ES-I3 (cell line): Measurements from ENCODE around the gene FAM131C.
"Not testable (repeated sequence)": the region's sequence is repeated elsewhere in the genome, so short reads cannot be mapped to it uniquely, and the experiment has no call there.

Experiments
- H3K36me3 ChIP-seq: 2 replicates; pipeline ENCODE4 v1.6.1; 2013; ENCODE audit warnings: mild to moderate bottlenecking, low read length, control low read depth, moderate library complexity; ENCODE audit not compliant: insufficient read depth
- H3K4me1 ChIP-seq: 2 replicates; pipeline ENCODE4 v1.6.1; 2013; ENCODE audit warnings: mild to moderate bottlenecking, control low read depth, low read length; ENCODE audit not compliant: insufficient read depth
- H3K9ac ChIP-seq: 2 replicates; pipeline ENCODE4 v1.6.1; 2013; ENCODE audit warnings: low read depth, mild to moderate bottlenecking, low read length, moderate library complexity
- H3K9me3 ChIP-seq: 2 replicates; pipeline ENCODE4 v1.6.1; 2013; ENCODE audit warnings: mild to moderate bottlenecking, low read length, moderate library complexity; ENCODE audit not compliant: control insufficient read depth, insufficient read depth

The FAM131C gene

GRCh38 chr1:16051949-16052348 lies 21.5 kb downstream of the FAM131C start:
- H3K9me3 ChIP-seq, H3K36me3 ChIP-seq, H3K9ac ChIP-seq: not testable (repeated sequence)
- H3K4me1 ChIP-seq: peaks cover 17% of the 10 kb centered on the region

DNA sequence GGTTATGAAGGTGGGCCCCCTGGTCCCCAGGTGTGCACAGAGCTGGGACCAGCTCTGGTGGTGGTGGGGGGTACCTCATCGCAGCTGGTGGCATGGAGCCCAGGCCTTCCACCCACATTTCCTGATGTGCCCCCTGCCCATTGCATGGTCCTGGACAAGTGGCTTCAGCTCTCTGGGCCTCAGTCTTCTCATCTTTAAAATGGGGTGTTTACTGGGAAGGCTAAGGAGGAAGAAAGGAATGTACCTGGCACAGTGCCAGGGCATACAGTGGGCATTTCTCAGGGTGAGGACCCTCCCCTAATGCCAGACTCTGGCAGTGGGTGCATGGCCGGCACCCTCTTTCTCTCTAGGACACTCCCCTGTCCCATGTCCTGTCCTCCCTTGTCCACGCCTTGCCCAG lies 22.4 kb downstream of the FAM131C start:
- no peaks in the 10 kb centered on the region for H3K36me3 ChIP-seq
- H3K9ac ChIP-seq: no peak overlapping the region
- H3K4me1 ChIP-seq: peaks cover 17% of the 10 kb centered on the region
- H3K9me3 ChIP-seq: no peaks in the 10 kb centered on the region

- H3K9me3 ChIP-seq: no peaks in the 10 kb centered on the region
- peaks cover 12% of the 10 kb centered on the region for H3K4me1 ChIP-seq
- no peak overlapping the region for H3K9ac ChIP-seq
- H3K36me3 ChIP-seq: no peaks in the 10 kb centered on the region
Measured at GRCh38 chr1:16050328-16050727, 23.1 kb downstream of the FAM131C start.

DNA sequence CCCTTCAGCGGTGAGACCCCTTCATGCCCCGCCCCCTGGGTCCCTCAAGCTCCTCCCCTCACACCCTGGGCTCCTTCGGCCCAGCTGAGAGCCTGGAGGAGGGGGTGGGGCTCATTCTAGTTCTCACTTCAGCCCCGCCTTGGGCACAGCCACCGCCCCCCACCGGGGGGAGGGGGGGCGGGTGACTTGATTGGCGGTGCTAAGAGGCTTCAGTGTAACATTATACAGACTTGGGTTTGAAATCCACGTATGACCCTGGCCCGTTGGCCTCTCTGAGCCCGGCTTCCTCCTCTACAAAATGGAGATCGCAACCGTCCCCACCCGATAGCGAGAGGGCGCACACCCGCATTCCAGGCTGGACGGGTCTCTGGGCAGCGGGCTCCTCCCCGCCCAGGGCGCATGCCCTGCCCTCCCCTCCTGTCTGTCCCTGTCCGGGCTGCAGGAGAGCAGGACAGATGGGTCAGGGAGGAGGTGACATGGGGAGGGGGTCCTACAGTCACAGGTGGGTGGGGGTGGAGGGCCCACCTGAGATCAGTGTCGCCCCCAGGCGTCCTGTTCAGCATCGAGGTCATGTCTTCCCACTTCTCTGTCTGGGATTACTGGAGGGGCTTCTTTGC lies 24.8 kb downstream of the FAM131C start:
- Histone ChIP-seq H3K9me3 (no peaks in the 10 kb centered on the region), H3K36me3 (no peaks in the 10 kb centered on the region), H3K4me1 (peaks cover 10% of the 10 kb centered on the region), H3K9ac (peak overlapping the region; percentile 75)

- H3K9me3 ChIP-seq: no peaks in the 10 kb centered on the region
- no peaks in the 10 kb centered on the region for H3K36me3 ChIP-seq
- H3K4me1 ChIP-seq: peaks cover 10% of the 10 kb centered on the region
- peak overlapping the region; percentile 75; the same call in 1 of the 2 replicates for H3K9ac ChIP-seq
Measured at GRCh38 chr1:16047791-16048475, 25.5 kb downstream of the FAM131C start.

DNA sequence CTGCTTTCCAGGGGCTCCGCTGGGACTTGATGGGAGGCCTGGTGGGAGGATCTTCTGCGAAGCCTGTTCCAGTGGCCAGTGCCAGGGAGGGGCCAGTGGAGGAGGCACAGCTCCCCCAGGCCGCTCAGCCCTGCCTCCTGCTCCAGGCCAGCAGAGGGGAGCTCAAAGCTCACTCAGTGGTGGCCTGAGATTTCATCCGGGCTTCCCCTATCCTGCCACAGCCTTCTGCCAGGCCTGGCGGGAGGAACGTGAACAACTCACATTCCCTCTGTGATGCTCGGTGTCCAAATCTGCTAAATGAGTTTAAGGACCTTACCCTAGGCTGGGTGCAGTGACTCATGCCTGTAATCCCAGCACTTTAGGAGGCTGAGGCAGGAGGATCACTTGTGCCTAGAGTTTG lies 26.6 kb downstream of the FAM131C start:
- peaks cover 10% of the 10 kb centered on the region for H3K4me1 ChIP-seq
- no peaks in the 10 kb centered on the region for H3K36me3 ChIP-seq
- no peak overlapping the region for H3K9ac ChIP-seq
- H3K9me3 ChIP-seq: no peaks in the 10 kb centered on the region

DNA sequence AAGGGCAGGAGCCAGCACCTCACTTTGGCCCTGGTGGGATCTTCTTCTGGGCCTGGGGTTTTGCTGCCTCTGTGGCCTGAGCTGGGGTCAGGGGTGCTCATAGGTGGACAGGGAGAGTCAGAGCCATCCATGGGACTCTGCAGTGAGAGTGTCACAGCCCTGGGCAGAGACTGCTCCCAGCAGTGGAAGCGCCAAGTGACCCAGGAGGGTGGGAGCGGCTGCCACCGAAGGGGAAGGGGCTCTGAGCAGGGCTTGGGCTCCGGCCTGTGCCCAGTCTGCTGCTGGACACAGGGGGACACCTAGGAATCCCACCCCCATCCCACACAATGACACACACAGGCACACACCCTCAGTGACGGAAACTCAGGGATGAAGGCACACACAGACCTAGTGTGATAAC lies 29.5 kb downstream of the FAM131C start:
- Histone ChIP-seq H3K4me1 (no peaks in the 10 kb centered on the region), H3K9me3 (no peaks in the 10 kb centered on the region), H3K36me3 (no peaks in the 10 kb centered on the region), H3K9ac (no peak overlapping the region)

GRCh38 chr1:16043521-16043920 lies 29.9 kb downstream of the FAM131C start, which contains the start of gene CLCNKB:
TSS of gene CLCNKB (plus strand) at chr1:16043782. CDS start at chr1:16044493, 711 bp downstream.
- H3K4me1 ChIP-seq: no peaks in the 10 kb centered on the region
- H3K9me3 ChIP-seq: no peaks in the 10 kb centered on the region
- no peaks in the 10 kb centered on the region for H3K36me3 ChIP-seq
- H3K9ac ChIP-seq: no peak within 1 kb of the TSS

DNA sequence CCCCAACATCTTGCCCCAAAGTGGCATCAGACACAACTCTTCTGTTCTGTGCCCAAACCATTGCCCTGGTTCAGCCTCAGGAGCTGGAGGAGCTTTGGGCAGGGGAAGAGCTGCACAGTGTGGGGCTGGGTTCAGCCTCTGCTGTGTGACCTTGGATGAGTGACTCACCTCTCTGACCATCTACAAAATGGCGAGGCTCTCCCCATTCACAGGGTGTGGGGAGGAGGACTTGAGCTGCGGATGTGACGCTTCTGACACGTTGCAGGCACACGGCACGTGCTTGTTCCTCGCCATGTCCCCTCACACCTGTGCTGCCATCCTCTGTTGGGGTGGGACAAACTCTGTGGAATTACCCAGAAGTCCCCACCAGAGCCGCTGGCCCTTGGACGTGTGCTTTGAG lies 30.8 kb downstream of the FAM131C start:
- H3K9me3 ChIP-seq, H3K36me3 ChIP-seq, H3K4me1 ChIP-seq, H3K9ac ChIP-seq: not testable (repeated sequence)

- Histone ChIP-seq H3K9me3 (no peaks in the 10 kb centered on the region), H3K36me3 (no peaks in the 10 kb centered on the region), H3K4me1 (no peaks in the 10 kb centered on the region), H3K9ac (no peak overlapping the region)
Measured at GRCh38 chr1:16042096-16042495, 31.4 kb downstream of the FAM131C start.

DNA sequence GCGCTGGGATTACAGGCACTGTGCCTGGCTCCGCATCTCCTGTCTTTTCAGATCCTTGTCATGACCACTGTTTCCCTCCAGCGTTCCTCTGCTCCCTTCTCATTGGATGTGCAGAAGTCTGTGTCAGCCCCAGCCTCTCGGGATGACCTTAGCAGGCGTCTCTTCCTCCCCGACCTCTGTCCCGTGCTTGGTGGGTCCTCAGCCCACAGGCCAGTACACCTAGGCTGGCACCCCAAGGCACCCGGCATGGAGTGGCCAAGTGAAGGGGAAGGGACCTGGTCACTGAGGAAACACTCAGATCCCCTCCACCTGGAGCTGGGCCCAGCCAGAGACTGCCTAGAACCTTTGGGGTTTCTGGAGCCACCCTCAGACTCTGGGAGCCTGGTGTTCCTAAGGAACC lies 32.3 kb downstream of the FAM131C start:
- H3K4me1 ChIP-seq: no peaks in the 10 kb centered on the region
- no peak overlapping the region for H3K9ac ChIP-seq

DNA sequence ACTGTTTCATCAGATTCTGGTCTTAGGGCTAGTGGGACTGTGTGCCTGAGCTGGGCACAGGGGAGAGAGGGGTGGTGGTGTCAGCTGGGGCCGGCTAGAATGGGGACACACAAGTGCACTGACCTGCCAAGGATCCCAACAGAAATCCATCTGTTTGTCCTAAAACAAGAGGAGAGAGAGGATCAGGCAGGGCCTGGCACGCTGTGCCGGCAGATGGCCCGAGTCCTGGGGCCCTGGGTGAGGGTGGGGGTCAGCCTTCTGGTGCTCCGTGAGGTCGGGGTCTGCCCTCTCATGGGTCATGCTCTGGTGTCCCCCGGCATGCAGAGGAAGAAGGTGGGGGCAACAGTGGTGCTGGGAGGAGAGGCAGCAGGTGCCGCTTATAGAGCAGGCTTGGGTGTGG lies 33.6 kb downstream of the FAM131C start:
- not testable (repeated sequence) for H3K9ac ChIP-seq, H3K9me3 ChIP-seq, H3K4me1 ChIP-seq, H3K36me3 ChIP-seq

More for the DNA sequence above, 32.3 kb downstream of the FAM131C start:
- Histone ChIP-seq H3K36me3 (no peaks in the 10 kb centered on the region), H3K9me3 (no peaks in the 10 kb centered on the region)

GRCh38 chr1:16038620-16038912 lies 34.9 kb downstream of the FAM131C start:
- Histone ChIP-seq H3K9ac (no peak overlapping the region), H3K36me3 (no peaks in the 10 kb centered on the region), H3K4me1 (no peaks in the 10 kb centered on the region), H3K9me3 (no peaks in the 10 kb centered on the region)

DNA sequence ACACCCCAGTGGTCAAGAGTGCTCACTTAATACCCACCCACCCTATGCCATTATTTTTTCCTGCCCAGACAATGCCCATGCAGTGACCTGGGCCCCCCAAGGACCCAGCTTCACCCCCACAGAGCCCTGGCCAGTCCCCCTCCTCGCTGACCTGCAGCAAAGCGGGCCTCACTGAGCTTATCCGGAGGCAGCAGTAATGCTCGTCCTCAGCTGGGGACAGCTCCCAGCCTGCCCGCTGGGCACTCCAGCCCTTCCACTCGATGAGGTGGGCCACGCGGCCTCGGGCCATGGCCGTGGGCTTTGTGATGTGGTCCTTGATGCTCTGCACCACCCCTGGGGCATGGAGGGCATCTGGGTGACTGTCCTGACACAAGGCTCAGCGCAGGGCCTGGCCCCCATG lies 37.0 kb downstream of the FAM131C start:
- not testable (repeated sequence) for H3K9me3 ChIP-seq, H3K36me3 ChIP-seq, H3K9ac ChIP-seq, H3K4me1 ChIP-seq

DNA sequence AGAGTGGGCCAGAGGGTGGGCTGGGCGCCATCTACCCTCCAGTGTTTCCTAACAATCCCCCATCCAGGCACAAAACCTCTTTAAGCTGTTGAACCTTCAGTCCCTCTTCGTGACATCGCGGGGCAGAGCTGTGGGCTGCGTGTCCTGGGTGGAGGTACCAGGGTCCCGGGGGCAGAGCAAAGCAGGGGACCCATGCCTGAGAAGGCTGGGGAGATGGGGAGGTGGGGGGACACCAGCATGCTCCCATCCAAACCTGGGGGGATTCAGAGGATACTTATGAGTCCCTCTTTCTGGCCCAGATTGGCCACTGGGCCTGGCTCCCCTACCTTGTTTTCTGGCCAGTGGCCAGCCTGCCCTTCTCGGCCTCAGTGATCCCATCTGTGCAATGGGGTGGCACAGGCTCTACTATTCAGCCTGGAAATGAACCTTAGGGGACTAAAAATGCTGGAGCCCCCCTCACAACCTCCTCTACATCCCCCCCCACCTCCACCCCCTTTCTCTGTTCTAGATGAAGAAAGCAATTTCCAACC lies 40.3 kb downstream of the FAM131C start:
- H3K36me3 ChIP-seq, H3K9me3 ChIP-seq, H3K9ac ChIP-seq, H3K4me1 ChIP-seq: not testable (repeated sequence)
